Loucy (cell line): ENCODE results near the gene PLA2G2C.

Experiments used
- H2AFZ ChIP-seq: fragments of 200-600 bp; sonication (generic); 2 replicates; pipeline ENCODE4 v1.6.0; 2016; ENCODE audit warnings: antibody characterized with exemption, mild to moderate bottlenecking, low read length, moderate library complexity
- H3F3A ChIP-seq: fragments of 200-600 bp; 2 replicates; pipeline ENCODE4 v1.6.0; 2016; ENCODE audit warnings: antibody characterized with exemption, low read depth, mild to moderate bottlenecking
- H3K27me3 ChIP-seq: fragments of 200-600 bp; sonication (generic); 2 replicates; pipeline ENCODE4 v1.6.1; 2014; ENCODE audit warnings: low read length, mild to moderate bottlenecking; ENCODE audit not compliant: insufficient read depth, poor library complexity, severe bottlenecking
- H3K36me3 ChIP-seq: fragments of 200-600 bp; sonication (generic); 2 replicates; pipeline ENCODE4 v1.6.1; 2016; ENCODE audit warnings: low read length; ENCODE audit not compliant: insufficient read depth
- H3K4me1 ChIP-seq: fragments of 200-600 bp; sonication (generic); 2 replicates; pipeline ENCODE4 v1.5.1; 2014; ENCODE audit warnings: low read length, mild to moderate bottlenecking; ENCODE audit not compliant: insufficient read depth, poor library complexity, severe bottlenecking
- H3K4me2 ChIP-seq: fragments of 200-600 bp; sonication (generic); 2 replicates; pipeline ENCODE4 v1.6.0; 2014; ENCODE audit warnings: antibody characterized with exemption, low read length, low read depth, mild to moderate bottlenecking; ENCODE audit not compliant: poor library complexity, severe bottlenecking
- H3K4me3 ChIP-seq: fragments of 200-600 bp; sonication (generic); 2 replicates; pipeline ENCODE4 v1.5.1; 2014; ENCODE audit warnings: low read length, mild to moderate bottlenecking, mixed read lengths; ENCODE audit not compliant: poor library complexity, severe bottlenecking
- H3K79me2 ChIP-seq: fragments of 200-600 bp; sonication (generic); 2 replicates; pipeline ENCODE4 v1.6.1; 2014; ENCODE audit warnings: low read length; ENCODE audit not compliant: insufficient read depth
- H3K9ac ChIP-seq: fragments of 200-600 bp; sonication (generic); 2 replicates; pipeline ENCODE4 v1.6.0; 2014; ENCODE audit warnings: mild to moderate bottlenecking, low read depth, low read length, moderate library complexity; ENCODE audit not compliant: poor library complexity, severe bottlenecking
- H3K9me2 ChIP-seq: fragments of 200-600 bp; sonication (generic); replicated peaks from 2 replicates; pipeline ENCODE4 v1.6.1; 2016; ENCODE audit warnings: low read depth, low read length, mixed read lengths
- H3K9me3 ChIP-seq: fragments of 200-600 bp; sonication (generic); 2 replicates; pipeline ENCODE4 v1.6.1; 2014; ENCODE audit warnings: mild to moderate bottlenecking, antibody characterized with exemption, low read length, low read depth; ENCODE audit not compliant: insufficient read depth
- H4K20me1 ChIP-seq: fragments of 200-600 bp; sonication (generic); 2 replicates; pipeline ENCODE4 v1.6.0; 2014; ENCODE audit warnings: antibody characterized with exemption, low read length, mild to moderate bottlenecking; ENCODE audit not compliant: insufficient read depth, poor library complexity, severe bottlenecking
- EZH2phosphoT487 ChIP-seq: fragments of 200-600 bp; IDR thresholded peaks from 2 replicates; pipeline ENCODE4 v1.6.1; 2018; ENCODE audit warnings: antibody characterized with exemption, mild to moderate bottlenecking, moderate library complexity, borderline replicate concordance
- TF ChIP-seq, protein P1 (sequence below): fragments of 200-600 bp; sonication (generic); conservative IDR thresholded peaks from 2 replicates; pipeline ENCODE4 v1.5.1; 2014; ENCODE audit warnings: mild to moderate bottlenecking, antibody characterized with exemption, low read length

The PLA2G2C gene

DNA sequence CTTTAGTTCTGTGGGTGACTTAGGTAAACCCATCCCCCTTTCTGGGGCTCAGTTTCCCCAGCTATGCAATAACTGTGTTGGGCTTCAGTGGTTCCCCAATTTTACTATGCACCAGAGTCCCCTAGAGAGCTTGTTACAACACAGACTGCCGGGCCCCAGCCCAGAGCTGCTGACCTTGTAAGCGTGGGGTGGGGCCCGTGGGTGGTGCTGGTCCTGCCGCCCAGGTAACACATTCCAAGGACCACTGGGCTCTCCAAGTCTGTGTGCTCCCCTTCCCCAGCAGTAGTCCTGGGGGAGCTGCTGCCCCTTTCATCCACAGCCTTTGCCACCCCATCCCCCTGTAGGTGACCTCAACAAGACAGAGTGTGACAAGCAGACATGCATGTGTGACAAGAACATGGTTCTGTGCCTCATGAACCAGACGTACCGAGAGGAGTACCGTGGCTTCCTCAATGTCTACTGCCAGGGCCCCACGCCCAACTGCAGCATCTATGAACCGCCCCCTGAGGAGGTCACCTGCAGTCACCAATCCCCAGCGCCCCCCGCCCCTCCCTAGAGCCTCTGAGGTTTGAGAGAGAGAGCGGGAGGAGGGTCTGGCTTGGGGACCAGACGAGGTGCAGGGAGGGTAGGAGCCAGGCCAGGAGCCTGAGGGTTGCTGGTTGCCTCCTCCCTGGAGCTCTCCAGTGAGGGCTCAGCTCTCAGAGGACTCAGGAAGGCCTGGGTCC, 38.3 kb downstream of the PLA2G2C start:
- Histone ChIP-seq H3K4me1 (peaks cover 4% of the 10 kb centered on the region), H3K9me2 (no peaks in the 10 kb centered on the region), H3K27me3 (no peaks in the 10 kb centered on the region), H3K4me2 (no peak overlapping the region), H3F3A (no peaks in the 10 kb centered on the region), H3K36me3 (no peaks in the 10 kb centered on the region), H3K79me2 (no peaks in the 10 kb centered on the region), H4K20me1 (no peaks in the 10 kb centered on the region), H3K9ac (no peak overlapping the region), H2AFZ (no peak overlapping the region), H3K4me3 (no peak overlapping the region), H3K9me3 (no peaks in the 10 kb centered on the region)
- TF ChIP-seq EZH2phosphoT487: no peak
- TF ChIP-seq, protein P1, sequence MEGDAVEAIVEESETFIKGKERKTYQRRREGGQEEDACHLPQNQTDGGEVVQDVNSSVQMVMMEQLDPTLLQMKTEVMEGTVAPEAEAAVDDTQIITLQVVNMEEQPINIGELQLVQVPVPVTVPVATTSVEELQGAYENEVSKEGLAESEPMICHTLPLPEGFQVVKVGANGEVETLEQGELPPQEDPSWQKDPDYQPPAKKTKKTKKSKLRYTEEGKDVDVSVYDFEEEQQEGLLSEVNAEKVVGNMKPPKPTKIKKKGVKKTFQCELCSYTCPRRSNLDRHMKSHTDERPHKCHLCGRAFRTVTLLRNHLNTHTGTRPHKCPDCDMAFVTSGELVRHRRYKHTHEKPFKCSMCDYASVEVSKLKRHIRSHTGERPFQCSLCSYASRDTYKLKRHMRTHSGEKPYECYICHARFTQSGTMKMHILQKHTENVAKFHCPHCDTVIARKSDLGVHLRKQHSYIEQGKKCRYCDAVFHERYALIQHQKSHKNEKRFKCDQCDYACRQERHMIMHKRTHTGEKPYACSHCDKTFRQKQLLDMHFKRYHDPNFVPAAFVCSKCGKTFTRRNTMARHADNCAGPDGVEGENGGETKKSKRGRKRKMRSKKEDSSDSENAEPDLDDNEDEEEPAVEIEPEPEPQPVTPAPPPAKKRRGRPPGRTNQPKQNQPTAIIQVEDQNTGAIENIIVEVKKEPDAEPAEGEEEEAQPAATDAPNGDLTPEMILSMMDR: no peak

DNA sequence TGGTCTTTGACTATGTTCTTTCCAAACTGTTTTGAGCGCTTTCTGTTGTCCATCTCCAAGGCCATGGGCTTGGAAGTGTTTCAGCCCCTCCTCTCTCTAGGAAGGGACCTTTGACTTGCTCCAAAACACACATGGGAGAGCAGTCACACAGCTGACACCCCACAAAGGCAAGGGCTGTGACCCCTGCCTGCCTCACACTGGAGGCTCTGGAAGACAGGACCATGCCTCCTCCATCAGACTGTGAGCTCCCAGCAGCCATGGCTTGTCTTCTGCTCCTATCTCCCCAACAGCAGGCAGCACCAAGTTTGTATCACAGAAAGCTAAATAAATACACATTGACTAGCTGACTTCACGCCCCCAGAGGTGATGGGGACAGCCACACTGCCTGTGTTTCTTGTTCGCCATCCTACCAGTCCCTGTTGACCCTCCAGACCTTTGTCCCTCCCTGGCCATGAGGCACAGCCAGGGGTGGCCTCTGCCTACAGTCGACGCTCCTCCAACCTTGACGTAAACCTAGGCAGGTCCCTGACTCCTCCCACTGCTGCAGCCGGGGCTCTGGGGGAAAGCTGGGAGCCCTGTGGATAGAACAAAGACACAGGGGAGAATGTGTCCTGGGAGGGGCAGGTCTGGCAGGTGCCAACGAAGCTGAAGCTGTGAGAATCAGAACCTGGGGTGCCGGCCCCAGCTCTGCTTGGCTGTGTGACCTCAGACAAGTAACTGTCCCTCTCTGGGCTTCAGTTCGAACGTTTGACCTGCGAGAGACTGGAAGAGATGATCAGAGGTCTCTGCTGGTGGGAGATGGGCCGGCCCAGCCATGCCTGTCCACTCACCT, 42.4 kb downstream of the PLA2G2C start:
- Histone ChIP-seq H3K9ac (no peak overlapping the region), H3K4me3 (no peak overlapping the region), H3K27me3 (no peaks in the 10 kb centered on the region), H3F3A (no peaks in the 10 kb centered on the region), H3K79me2 (no peaks in the 10 kb centered on the region), H4K20me1 (no peaks in the 10 kb centered on the region), H3K4me2 (no peak overlapping the region), H3K4me1 (no peaks in the 10 kb centered on the region), H3K36me3 (no peaks in the 10 kb centered on the region), H3K9me3 (no peaks in the 10 kb centered on the region), H2AFZ (no peak overlapping the region), H3K9me2 (no peaks in the 10 kb centered on the region)
- TF ChIP-seq, protein P1: no peak
- no peak for TF ChIP-seq EZH2phosphoT487

DNA sequence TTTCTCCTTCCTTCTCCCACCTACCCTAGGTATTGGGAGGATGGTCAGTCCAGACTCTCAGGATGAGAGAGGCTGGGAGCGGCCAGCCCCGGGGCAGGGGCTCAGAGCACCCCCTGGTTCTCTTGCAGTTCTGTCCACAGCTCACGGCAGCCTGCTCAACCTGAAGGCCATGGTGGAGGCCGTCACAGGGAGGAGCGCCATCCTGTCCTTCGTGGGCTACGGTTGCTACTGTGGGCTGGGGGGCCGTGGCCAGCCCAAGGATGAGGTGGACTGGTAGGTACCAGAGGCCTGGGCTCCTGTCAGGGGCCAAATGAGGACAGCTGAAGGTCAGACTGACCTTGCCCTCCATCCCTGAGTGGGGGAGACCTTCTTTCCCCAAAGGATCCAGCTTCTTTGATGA, 43.0 kb downstream of the PLA2G2C start:
- Histone ChIP-seq H3K4me2 (no peak overlapping the region), H3K36me3 (no peaks in the 10 kb centered on the region), H3K9me2 (no peaks in the 10 kb centered on the region), H3K4me3 (no peak overlapping the region), H3K9me3 (no peaks in the 10 kb centered on the region), H4K20me1 (no peaks in the 10 kb centered on the region), H3F3A (no peaks in the 10 kb centered on the region), H3K79me2 (no peaks in the 10 kb centered on the region), H3K4me1 (no peaks in the 10 kb centered on the region), H2AFZ (no peak overlapping the region), H3K9ac (no peak overlapping the region), H3K27me3 (no peaks in the 10 kb centered on the region)
- TF ChIP-seq, protein P1: no peak
- no peak for TF ChIP-seq EZH2phosphoT487
